ENCODE measurements around the gene GALNT6. TPM values are rescaled to one million over a fixed set of nuclear protein-coding genes. Genes with fewer than 3 reads are reported as not detected.

The GALNT6 gene
- total and polyA plus RNA-seq, 2 of the 13 experiments (the other 11 are each of a cell fraction or from before 2014, with no cell fraction given): 1.0 to 1.1 TPM

DNA sequence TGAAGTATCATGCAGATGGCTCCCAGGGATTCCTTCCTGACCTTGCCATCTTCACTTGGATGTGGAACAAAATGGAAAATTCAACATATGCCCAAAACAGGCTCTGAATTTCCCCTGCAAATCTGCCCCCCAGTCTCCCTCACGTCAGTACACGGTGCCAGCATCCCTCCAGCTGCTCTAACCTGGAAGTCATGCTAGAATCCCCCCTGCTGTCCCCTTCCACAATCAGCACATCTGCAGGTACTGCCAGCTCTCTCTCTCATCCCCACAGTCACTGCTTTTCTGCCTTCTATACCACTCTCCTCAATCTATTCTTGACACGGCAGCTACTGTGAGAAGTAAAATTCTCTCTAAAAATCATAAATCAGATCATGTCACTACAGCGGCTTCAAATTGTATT lies 21.6 kb downstream of the GALNT6 start:
- no peaks in the 10 kb centered on the region for H3K27me3 ChIP-seq (ENCODE audit: control insufficient read depth in 1 of 2, insufficient read depth in 2 of 2, low read length in 2 of 2)
- H3K9ac ChIP-seq (ENCODE audit: insufficient read depth, low read depth, low read length): no peak overlapping the region
- BruUV-seq (replicated peaks): no TSS peak
- FAIRE-seq: no peak
- H2AFZ ChIP-seq (ENCODE audit: low read length): no peak overlapping the region
- intact Hi-C loops (cut with micrococcal nuclease; ENCODE audit: unreplicated experiment): no loop called here
- DNase-seq (ENCODE audit: low spot score): no peak
- CTCF ChIA-PET (ENCODE audit: low intra/inter-chr PET ratio, low total read pairs): no interaction called here
- H4K20me1 ChIP-seq (ENCODE audit: insufficient read depth, low read length): no peaks in the 10 kb centered on the region
- TF ChIP-seq ZNF775 (CRISPR knock-in tag; IDR thresholded peaks at IDR 0.05; ENCODE audit: borderline replicate concordance): no peak
- no peak for TF ChIP-seq FOXJ3 (CRISPR knock-in tag; IDR thresholded peaks at IDR 0.05; ENCODE audit: borderline replicate concordance)
- no peak for TF ChIP-seq EEA1 (CRISPR knock-in tag; IDR thresholded peaks at IDR 0.05; ENCODE audit: borderline replicate concordance)
- TF ChIP-seq NR3C1 (CRISPR knock-in tag; IDR thresholded peaks at IDR 0.05): no peak
- TF ChIP-seq ZNF782 (CRISPR knock-in tag; IDR thresholded peaks at IDR 0.05; ENCODE audit: borderline replicate concordance): no peak
- TF ChIP-seq ZSCAN22 (CRISPR knock-in tag; IDR thresholded peaks at IDR 0.05): no peak
- TF ChIP-seq HMG20A (CRISPR knock-in tag; IDR thresholded peaks at IDR 0.05; ENCODE audit: borderline replicate concordance): no peak
- no peak for TF ChIP-seq REXO4 (CRISPR knock-in tag; IDR thresholded peaks at IDR 0.05; ENCODE audit: borderline replicate concordance)
- TF ChIP-seq ZNF703 (CRISPR knock-in tag; IDR thresholded peaks at IDR 0.05; ENCODE audit: borderline replicate concordance): no peak
- TF ChIP-seq IKZF4 (CRISPR knock-in tag; IDR thresholded peaks at IDR 0.05; ENCODE audit: borderline replicate concordance, low read depth, not compliant biosample characterization): no peak
- no peak for TF ChIP-seq ZNF251 (CRISPR knock-in tag; IDR thresholded peaks at IDR 0.05)
- TF ChIP-seq, protein P1, sequence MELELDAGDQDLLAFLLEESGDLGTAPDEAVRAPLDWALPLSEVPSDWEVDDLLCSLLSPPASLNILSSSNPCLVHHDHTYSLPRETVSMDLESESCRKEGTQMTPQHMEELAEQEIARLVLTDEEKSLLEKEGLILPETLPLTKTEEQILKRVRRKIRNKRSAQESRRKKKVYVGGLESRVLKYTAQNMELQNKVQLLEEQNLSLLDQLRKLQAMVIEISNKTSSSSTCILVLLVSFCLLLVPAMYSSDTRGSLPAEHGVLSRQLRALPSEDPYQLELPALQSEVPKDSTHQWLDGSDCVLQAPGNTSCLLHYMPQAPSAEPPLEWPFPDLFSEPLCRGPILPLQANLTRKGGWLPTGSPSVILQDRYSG (CRISPR knock-in tag; IDR thresholded peaks at IDR 0.05): no peak
- TF ChIP-seq MTF2 (CRISPR knock-in tag; IDR thresholded peaks at IDR 0.05; ENCODE audit: borderline replicate concordance): no peak
- no peak for TF ChIP-seq HNRNPUL1 (IDR thresholded peaks at IDR 0.05; ENCODE audit: low read depth, low read length)
- no peak for TF ChIP-seq SNAPC2 (CRISPR knock-in tag; IDR thresholded peaks at IDR 0.05)
- TF ChIP-seq NR2C2 (CRISPR knock-in tag; IDR thresholded peaks at IDR 0.05; ENCODE audit: borderline replicate concordance): no peak
- TF ChIP-seq, protein P2, sequence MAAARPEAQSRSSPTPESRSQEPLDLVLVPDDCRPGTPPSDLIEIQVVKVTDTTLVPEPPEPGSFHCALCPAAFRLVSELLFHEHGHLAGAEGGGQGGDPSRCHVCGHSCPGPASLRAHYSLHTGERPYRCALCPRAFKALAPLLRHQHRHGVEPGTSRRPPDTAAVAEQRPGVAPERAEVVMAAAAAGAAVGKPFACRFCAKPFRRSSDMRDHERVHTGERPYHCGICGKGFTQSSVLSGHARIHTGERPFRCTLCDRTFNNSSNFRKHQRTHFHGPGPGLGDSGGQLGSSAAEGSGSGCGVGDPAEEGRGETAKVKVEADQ (CRISPR knock-in tag; IDR thresholded peaks at IDR 0.05; ENCODE audit: borderline replicate concordance): no peak
- H3K9me3 ChIP-seq (ENCODE audit: low read length): no peaks in the 10 kb centered on the region
- peaks cover 22% of the 10 kb centered on the region for H3K4me1 ChIP-seq (ENCODE audit: insufficient read depth, low read length)
- H3K36me3 ChIP-seq (replicated peaks in 1 of 2; ENCODE audit: control insufficient read depth in 1 of 2, insufficient read depth in 2 of 2, low read length in 2 of 2): no peaks in the 10 kb centered on the region
- no peak overlapping the region for H3K4me3 ChIP-seq (replicated peaks in 1 of 3; ENCODE audit: insufficient read depth in 1 of 3, low read depth in 2 of 3, low read length in 3 of 3)
- POLR2A ChIA-PET: no interaction called here
- no peak overlapping the region for H3K27ac ChIP-seq (ENCODE audit: extremely low read length, insufficient read depth, low read length)
- no peak for ATAC-seq
- in situ Hi-C loops (cut with HindIII; ENCODE audit: extremely low pct_ligation_motif_present, low pct_unique_long_range_greater_than_20kb): no loop called here
- no peak overlapping the region for H3K4me2 ChIP-seq (ENCODE audit: low read depth, low read length)
- 86% methylated on average over 4 of the region's 4 CpGs for WGBS (ENCODE audit: low lambda C conversion rate)
- H3K79me2 ChIP-seq (ENCODE audit: insufficient read depth, low read length): no peaks in the 10 kb centered on the region

Data from HepG2 (cell line).